HG02884 (cell line): Measurements from ENCODE around the gene GRIK5.
"Not testable (repeated sequence)": the region's sequence is repeated elsewhere in the genome, so short reads cannot be mapped to it uniquely, and the experiment has no call there.

Source experiments
- ATAC-seq: cut with Tn5 transposase; IDR thresholded peaks from one replicate; pipeline ENCODE4 v1.9.1; 2021; ENCODE audit warnings: mild to moderate bottlenecking, moderate library complexity; ENCODE audit not compliant: unreplicated experiment

Gene GRIK5, protein sequence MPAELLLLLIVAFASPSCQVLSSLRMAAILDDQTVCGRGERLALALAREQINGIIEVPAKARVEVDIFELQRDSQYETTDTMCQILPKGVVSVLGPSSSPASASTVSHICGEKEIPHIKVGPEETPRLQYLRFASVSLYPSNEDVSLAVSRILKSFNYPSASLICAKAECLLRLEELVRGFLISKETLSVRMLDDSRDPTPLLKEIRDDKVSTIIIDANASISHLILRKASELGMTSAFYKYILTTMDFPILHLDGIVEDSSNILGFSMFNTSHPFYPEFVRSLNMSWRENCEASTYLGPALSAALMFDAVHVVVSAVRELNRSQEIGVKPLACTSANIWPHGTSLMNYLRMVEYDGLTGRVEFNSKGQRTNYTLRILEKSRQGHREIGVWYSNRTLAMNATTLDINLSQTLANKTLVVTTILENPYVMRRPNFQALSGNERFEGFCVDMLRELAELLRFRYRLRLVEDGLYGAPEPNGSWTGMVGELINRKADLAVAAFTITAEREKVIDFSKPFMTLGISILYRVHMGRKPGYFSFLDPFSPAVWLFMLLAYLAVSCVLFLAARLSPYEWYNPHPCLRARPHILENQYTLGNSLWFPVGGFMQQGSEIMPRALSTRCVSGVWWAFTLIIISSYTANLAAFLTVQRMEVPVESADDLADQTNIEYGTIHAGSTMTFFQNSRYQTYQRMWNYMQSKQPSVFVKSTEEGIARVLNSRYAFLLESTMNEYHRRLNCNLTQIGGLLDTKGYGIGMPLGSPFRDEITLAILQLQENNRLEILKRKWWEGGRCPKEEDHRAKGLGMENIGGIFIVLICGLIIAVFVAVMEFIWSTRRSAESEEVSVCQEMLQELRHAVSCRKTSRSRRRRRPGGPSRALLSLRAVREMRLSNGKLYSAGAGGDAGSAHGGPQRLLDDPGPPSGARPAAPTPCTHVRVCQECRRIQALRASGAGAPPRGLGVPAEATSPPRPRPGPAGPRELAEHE

DNA sequence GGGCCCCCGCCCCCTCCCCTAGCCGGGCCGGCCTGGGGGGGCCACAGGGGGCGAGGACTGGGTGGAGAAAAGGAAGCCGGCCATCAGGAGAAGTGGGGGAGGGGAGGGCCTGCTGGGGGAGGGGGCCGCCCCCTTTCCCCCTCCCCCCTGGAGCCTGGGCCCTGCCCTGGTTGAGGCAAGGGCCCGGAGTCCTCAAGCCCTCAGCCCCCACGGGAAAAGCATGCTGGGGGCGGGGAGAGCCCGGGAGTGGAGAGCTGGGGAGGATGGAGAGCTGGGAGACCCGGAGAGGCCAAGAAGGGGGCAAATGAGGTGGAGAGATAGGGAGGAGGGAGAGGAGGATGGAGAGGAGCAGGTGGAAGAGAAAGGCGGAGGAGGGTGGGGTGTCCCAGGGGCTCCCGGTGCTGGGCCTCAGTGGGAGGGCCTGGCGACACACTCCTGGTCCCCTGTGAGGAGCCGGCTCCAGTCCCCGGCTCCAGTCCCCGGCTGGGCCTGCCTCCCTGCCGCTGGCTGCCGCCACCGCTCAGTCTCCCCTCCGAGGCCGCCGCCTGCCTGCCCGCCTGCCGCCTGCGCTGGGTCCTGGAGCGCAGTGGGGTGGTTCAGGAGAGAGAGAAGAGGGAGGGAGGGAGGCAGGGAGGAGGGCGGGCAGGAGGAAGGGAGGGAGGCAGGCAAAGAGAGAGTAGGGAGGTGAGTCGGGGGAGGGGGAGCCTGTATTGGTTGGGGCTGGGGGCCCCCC is at the start of gene GRIK5:
Gene GRIK5 (minus strand): TSS at position 588 of the 733 bp plus-strand sequence. CDS start 4,436 bp downstream, outside the sequence.
- ATAC-seq, result no peak

DNA sequence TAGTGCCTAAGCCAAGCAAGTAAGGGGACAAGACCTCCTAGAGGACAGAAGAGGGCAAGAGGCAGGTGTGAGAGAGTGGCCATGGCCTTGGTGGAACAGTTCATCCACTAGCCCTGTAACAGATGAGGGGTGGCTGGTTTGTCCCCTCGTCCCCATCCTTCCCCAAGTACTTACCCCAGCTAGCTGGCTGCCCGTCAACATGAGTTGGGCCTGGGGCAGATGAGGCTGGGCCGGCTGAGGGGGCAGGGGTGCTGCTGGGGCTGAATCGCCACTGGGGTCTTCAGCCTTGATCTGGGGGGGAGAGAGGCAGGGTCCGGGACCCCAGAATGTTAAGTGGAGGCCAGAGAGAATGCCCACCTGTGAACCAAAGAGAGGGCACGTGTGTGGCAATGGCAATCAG is 47.1 kb upstream of the GRIK5 start:
- no peak for ATAC-seq

DNA sequence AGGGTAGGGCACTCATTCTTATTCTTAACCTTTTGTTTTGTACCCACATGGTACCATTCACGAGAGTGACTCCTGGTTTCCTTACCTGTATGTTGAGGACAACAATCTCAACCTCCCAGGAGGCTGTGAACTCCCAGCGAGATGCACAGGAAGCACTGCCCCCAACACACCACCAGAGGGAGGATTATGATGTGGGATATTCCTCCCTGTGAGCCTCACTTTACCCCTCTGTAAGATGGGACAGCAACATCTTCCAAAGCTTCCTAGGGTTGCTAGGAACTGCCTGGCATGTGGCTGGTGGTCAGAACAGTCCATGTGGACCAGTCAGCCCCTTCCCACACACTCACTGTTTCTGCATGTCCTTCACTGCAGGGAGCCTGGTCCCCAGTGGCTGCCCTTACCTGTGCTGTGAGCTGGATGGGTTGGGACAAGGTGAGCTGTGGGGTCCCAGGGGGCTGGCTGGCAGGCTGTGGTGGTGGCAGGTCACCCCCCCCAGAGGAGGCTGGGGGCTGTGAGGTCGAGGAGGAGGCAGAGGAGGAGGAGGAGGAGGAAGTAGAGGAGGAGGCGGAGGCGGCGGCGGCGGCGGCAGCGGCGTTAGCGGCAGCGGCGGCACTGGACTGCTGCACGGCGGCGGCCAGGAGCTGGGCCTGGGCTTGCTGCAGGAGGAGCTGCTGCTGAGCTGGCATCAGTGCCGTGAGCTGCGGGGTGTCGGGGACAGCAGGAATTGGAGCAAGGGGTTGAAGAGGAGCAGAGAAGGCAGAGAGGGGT is 46.5 kb upstream of the GRIK5 start:
- no peak for ATAC-seq

DNA sequence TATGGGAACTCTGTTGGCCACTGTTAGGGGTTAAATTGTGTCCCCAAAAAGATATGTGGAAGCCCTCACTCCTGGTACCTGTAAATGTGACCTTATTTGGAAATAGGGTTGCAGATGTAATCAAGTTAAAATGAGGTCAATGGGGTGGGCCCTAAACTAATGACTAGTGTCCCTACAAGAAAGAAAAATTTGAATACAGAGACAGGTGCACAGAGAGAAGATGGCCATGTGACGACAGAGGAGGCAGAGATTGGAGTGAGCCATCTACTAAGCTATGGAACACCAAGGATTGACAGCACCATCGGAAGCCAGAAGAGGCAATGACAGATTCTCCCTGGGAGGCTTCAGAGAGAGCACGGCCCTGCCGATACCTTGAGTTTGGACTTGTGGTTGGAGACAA is 45.7 kb upstream of the GRIK5 start:
- no peak for ATAC-seq

DNA sequence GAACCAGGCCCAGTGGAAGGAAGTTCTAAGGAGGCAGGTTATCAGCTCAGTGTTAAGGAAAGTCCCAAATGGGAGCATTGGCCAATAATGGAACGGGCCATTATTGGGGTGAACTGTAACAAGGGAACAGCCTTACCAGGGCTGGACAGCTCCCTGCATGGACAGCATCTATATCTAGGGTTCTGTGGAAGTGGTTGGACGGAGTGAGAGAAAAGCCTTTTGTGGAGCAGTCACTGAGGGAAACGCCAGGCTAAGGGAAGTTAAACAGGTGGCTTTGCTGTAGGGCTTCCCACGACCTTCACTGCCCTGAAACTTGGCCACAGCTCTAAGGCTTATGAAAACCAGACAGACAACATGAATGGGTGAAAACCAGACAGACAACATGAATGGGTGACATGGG is 45.2 kb upstream of the GRIK5 start:
- no peak for ATAC-seq

DNA sequence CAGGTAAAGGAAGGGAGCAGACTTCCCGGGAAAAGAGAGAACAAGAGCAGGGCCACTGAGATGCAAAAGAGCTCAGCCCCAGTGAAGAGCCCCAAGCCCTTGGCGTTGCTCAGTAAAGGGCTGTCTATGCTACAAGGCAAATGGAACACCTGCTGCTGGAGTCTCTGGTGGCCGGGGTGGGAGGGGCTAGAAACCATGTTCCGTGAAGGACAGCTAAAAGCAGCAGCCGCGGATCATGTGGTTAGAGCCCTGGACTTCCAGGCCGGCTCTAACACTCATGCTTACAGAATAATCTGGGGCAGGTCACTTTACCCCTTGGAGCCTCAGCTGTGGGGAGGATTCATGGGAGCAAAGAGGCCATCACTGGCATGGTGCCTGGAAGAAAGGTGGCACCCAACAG is 44.4 kb upstream of the GRIK5 start:
- peak; percentile 67 for ATAC-seq

DNA sequence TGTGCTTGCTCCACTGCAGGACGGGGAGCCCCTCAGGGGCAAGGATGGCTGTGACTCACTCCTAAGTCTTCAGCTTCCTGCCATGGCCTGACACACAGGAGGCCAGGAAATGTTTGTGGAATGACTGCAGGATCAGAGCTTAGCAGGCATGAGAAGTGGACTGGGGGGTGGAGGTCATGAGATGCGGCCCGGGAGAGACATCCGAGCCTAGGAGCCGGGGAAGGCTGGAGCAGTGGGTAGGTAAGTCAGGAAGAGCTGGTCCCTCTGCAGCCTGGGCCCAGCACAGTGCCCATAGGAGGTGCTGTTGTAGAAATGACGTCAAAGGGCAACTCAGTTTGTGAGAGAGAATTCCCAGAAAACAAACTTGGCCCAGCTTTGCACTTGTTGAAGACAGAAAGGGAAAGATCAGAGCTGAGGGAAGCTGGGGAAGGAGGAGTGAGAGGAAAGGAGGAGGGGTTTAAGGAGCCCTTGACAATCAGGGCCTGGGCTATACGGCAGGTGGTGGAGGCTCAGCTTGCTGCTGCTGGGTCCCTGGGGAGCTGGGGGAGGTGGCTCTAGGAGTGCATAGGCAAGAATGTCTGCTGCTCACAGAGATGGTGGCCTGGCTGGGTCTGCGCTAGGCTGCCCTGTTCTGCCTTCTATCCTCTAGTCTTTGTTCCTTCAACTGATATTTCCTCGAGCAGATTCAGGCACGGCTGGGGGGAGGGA is 43.8 kb upstream of the GRIK5 start:
- ATAC-seq, result peak; percentile 39

DNA sequence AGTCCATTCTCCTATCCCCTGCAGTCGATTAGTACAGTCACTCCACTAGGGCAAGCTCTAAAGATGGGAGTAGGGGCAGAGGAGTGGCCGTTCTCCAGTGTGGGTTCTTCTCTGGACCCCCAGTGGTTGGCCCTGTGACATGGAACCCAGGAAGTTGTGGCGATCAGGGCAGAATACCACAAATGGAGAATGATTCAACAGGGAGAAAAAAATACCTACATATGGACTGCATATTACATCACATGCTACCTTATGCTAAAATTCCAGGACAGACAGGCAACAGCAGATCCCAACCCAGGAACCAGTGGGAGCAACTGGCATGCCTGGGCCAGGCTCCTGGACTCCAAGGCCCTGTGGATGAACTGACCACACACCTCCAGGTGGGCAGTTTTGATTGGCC is 41.8 kb upstream of the GRIK5 start:
- no peak for ATAC-seq

DNA sequence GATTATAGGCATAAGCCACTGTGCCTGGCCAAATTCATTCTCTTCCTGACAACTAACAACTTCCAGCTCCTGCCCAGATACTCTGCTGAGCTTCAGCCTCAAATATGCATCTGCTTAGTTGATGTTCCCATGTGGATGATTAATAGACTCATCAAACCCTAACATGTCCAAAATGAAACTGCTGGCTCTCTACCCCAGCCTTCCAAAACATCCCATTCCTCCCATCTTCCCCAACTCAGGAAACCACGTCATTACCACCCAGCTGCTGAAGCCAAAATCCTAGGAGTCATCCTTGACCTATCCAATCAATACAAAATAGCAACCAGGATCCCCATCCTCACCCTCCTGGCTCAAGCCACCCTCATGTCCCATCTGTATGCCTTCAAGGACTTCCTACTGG is 41.4 kb upstream of the GRIK5 start:
- no peak for ATAC-seq

DNA sequence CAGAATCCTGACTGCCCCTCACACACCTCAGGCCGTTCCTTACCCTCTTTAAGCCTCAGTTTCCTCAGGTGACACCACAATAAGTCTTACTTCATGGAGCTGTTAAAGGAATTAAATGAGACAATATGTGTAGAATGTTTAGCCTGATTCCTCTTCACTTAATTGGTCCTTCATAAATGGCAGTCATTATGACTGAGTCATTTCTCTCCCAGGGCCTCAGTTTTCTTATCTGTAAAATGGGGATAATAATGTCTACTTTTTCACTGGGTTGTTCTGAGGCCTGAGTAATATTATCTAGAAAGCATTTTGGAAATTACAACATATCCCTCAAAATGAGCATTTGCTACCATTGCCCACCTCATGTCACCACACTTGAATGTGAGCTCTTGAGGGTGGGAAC is 40.7 kb upstream of the GRIK5 start:
- no peak for ATAC-seq

DNA sequence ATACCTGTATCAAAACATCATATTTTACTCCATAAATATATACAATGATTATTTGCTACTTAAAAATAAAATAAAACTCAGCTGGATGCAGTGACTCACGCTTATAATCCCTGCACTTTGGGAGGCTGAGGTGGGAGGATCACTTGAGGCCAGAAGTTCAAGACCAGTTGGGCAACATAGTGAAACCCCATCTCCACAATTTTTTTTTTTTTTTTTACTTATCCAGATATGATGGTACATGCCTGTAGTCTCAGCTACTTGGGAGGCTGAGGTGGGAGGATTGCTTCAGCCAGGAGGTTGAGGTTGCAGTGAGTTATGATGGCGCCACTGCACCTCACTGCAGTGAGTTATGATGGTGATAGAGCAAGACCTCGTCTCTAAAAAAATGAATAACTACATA is 39.9 kb upstream of the GRIK5 start:
- ATAC-seq, result no peak

DNA sequence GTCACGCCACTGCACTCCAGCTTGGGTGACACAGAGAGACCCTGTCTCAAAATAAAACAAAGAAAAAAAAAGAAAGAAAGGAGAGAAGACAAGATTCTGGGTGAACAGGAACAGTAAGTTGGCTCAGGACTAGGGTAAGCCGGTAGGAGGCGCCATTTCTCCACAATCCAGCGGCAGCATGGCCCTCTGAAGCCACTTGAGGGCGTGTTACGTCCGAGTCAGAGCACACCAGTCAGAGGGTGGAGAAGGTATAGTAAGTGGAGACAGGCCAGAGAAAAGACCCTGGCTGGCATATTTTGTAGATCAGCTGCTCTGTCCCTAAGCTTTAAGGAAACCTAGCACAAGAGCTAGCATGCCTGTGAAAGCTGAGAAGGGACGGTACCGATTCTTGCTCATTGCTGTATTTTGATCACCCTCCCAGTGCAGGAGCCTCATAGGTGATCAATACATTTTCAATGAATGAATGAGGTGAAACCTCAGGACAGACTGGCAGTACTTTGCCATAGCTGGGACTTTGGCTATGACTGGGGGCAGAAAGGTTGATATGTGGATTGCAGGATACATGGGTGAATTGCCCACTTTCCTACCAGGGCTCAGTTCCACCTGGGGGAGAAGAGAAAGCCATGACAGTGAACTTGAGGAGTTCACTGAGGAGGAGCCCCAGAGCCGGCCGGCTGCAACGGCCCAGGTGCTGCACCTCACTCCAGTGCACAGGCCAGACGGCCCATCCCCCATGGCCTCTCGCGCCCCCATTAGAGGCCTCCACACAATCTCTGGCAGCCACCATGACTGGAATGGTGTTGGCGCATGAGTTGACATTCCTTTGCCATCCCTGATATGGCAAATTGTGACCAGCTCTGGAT is 38.8 kb upstream of the GRIK5 start:
- ATAC-seq, result no peak

DNA sequence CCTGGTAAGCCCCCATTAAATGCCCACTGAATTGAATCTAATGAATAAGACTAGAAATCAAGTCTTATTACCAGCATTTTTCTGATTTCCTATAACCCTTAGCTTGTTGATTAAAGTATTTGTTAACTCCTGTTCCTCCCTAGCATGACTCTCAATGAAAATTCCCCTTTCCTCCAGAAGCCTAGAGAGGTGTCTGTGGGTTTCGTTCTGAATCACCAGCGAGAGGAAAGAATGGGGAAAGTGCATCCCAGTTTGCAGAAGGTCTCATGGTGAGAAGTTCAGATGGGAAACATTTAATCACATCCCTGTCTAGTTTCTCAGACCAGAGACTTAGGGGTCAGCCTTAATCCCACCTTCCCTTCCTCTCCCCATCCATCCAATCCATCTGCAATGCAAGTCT is 35.4 kb upstream of the GRIK5 start:
- no peak for ATAC-seq

DNA sequence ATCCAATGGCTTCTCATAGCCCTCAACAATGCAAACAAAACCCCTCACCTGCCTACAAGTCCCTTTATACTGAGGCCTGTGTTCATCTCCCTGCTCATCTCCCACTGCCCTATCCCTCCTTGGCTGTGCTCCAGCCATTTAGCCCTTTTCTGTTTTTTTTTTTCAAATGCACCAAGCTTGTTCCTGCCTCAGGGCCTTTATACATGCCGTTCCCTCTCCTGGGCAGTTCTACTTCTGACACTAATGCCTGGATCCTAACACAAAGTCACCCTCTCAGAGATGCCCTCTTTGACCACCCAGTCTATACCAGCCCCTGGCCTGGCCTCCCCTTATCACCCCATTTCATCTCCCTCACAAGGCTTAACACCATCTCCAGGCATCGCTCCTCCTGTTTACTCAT is 32.9 kb upstream of the GRIK5 start:
- no peak for ATAC-seq

DNA sequence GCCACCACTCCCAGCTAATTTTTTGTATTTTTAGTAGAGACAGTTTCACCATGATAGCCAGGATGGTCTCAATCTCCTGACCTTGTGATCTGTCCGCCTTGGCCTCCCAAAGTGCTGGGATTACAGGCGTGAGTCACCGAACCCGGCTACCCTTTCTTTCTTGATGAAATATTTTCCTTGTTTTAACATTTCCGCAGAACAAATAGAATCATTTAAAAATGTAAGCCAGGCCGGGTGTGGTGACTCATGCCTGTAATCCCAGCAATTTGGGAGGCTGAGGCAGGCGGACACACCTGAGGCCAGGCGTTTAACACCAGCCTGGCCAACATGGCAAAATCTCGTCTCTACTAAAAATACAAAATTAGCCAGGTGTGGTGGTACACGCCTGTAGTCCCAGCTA is 30.2 kb upstream of the GRIK5 start:
- not testable (repeated sequence) for ATAC-seq

DNA sequence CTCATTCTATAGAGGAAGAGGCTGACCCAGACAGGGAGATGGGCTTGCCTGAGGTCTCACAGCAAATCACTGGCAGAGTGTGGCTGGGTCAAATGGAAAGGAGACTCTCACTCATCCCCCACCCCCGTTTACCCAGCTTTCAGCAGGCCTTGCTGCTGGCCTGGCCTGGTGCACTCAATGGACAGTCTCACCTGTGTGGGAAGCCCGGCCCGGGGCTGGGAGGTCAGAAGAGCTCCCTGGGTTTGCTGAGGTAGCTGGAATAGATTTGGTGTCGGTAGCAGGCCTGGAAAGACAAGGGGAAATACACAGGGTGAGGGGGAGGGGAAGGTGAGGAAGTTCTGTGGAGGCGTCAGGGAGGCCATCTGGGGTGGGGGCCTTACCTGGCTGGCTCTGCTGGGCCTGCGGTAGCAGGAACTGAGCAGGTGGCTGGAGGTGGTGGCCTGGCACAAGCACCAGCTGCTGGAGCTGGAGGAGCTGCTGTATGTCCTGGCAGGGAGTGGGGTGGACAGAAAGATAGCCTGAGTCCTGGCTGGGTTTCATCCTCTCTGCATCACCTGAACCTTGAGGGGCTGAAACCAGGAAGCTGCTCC is 29.4 kb upstream of the GRIK5 start:
- no peak for ATAC-seq

DNA sequence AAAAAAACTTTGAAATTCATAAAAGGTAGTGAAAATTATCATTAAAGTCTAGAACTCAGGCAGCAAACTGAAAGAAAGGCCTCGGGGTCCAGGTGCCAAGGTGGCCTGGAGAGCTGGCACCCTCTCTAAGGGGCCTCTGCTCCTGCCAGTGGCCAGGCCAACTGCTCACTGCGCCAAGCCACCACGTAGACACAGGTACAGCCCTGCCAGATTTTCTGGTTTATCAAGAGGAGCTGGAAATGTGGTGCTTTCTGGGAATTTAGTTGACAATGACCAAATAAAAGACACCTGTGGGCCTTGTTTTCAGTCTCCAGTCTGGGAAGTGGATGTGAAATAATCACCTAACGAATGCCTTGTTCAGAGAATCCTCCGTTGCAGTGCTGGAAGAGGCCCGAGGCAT is 28.8 kb upstream of the GRIK5 start:
- ATAC-seq, result no peak

DNA sequence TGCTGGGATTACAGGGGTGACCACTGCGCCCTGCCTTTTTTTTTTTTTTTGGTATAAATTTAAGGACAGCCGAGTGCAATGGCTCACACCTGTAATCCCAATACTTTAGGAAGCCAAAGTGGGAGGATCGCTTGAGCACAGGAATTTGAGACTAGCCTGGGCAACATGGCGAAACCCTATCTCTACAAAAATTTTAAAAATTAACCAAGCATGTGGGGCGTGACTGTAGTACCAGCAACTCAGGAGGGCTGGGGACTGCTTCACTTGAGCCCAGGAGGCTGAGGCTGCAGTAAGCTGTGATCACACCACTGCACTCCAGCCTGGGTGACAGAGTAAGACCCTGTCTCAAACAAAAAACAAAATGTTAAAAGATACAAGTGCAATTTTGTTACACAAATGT is 27.5 kb upstream of the GRIK5 start:
- ATAC-seq, result no peak
